ENCODE measurements around the gene SERPINA6. TPM values are rescaled to one million over a fixed set of nuclear protein-coding genes. Genes with fewer than 3 reads are reported as not detected.

Gene SERPINA6
- total RNA-seq, 1 experiment from 2014 or later = not detected

GRCh38 chr14:94362614-94363133 lies 39.5 kb upstream of the SERPINA6 start:
- ChIA-PET CTCF (no interaction called here), POLR2A (no interaction called here)
- Mint-ChIP-seq H3K4me1 (ENCODE audit: insufficient read depth, unreplicated experiment) (peaks cover 15% of the 10 kb centered on the region), H3K27me3 (ENCODE audit: insufficient read depth, unreplicated experiment) (no peaks in the 10 kb centered on the region), H3K27ac (ENCODE audit: low read depth, unreplicated experiment) (no peak overlapping the region), H3K9me3 (ENCODE audit: unreplicated experiment) (no peaks in the 10 kb centered on the region), H3K36me3 (ENCODE audit: insufficient read depth, unreplicated experiment) (no peaks in the 10 kb centered on the region), H3K4me3 (ENCODE audit: unreplicated experiment) (no peak overlapping the region)
- DNase-seq (ENCODE audit: unreplicated experiment) = no peak
- no TSS peak for BruUV-seq (replicated peaks)
- intact Hi-C loops (cut with micrococcal nuclease) = no loop called here
- TF ChIP-seq CTCF (IDR thresholded peaks at IDR 0.05; ENCODE audit: unreplicated experiment) = no peak

- peaks cover 17% of the 10 kb centered on the region for H3K4me1 Mint-ChIP-seq (ENCODE audit: insufficient read depth, unreplicated experiment)
- no TSS peak for BruUV-seq (replicated peaks)
- POLR2A ChIA-PET = no interaction called here
Measured at GRCh38 chr14:94361682-94362081, 38.5 kb upstream of the SERPINA6 start.

GRCh38 chr14:94360945-94361565 lies 37.9 kb upstream of the SERPINA6 start:
- no peaks in the 10 kb centered on the region for H3K27me3 Mint-ChIP-seq (ENCODE audit: insufficient read depth, unreplicated experiment)
- no peak overlapping the region for H3K27ac Mint-ChIP-seq (ENCODE audit: low read depth, unreplicated experiment)
- no peak for TF ChIP-seq CTCF (IDR thresholded peaks at IDR 0.05; ENCODE audit: unreplicated experiment)
- no peak overlapping the region for H3K4me3 Mint-ChIP-seq (ENCODE audit: unreplicated experiment)
- no peaks in the 10 kb centered on the region for H3K9me3 Mint-ChIP-seq (ENCODE audit: unreplicated experiment)
- peaks cover 17% of the 10 kb centered on the region for H3K4me1 Mint-ChIP-seq (ENCODE audit: insufficient read depth, unreplicated experiment)
- H3K36me3 Mint-ChIP-seq (ENCODE audit: insufficient read depth, unreplicated experiment) = no peaks in the 10 kb centered on the region
- DNase-seq (ENCODE audit: unreplicated experiment) = no peak
- ChIA-PET CTCF (no interaction called here), POLR2A (no interaction called here)
- intact Hi-C loops (cut with micrococcal nuclease) = no loop called here
- no TSS peak for BruUV-seq (replicated peaks)

More at GRCh38 chr14:94361682-94362081, 38.5 kb upstream of the SERPINA6 start:
- intact Hi-C loops (cut with micrococcal nuclease) = no loop called here
- DNase-seq (ENCODE audit: unreplicated experiment) = no peak
- CTCF ChIA-PET = no interaction called here
- H3K27ac Mint-ChIP-seq (ENCODE audit: low read depth, unreplicated experiment) = no peak overlapping the region
- no peak for TF ChIP-seq CTCF (IDR thresholded peaks at IDR 0.05; ENCODE audit: unreplicated experiment)
- no peak overlapping the region for H3K4me3 Mint-ChIP-seq (ENCODE audit: unreplicated experiment)
- no peaks in the 10 kb centered on the region for H3K27me3 Mint-ChIP-seq (ENCODE audit: insufficient read depth, unreplicated experiment)
- H3K36me3 Mint-ChIP-seq (ENCODE audit: insufficient read depth, unreplicated experiment) = no peaks in the 10 kb centered on the region
- no peaks in the 10 kb centered on the region for H3K9me3 Mint-ChIP-seq (ENCODE audit: unreplicated experiment)

GRCh38 chr14:94357166-94357565 lies 34.0 kb upstream of the SERPINA6 start:
- TF ChIP-seq CTCF (IDR thresholded peaks at IDR 0.05; ENCODE audit: unreplicated experiment) = no peak
- peaks cover 17% of the 10 kb centered on the region for H3K4me1 Mint-ChIP-seq (ENCODE audit: insufficient read depth, unreplicated experiment)
- no peak for DNase-seq (ENCODE audit: unreplicated experiment)
- no peak overlapping the region for H3K4me3 Mint-ChIP-seq (ENCODE audit: unreplicated experiment)
- no peak overlapping the region for H3K27ac Mint-ChIP-seq (ENCODE audit: low read depth, unreplicated experiment)
- no peaks in the 10 kb centered on the region for H3K27me3 Mint-ChIP-seq (ENCODE audit: insufficient read depth, unreplicated experiment)
- ChIA-PET CTCF (interaction anchor here (0.7 to 1.3 kb wide), 2 partner anchors 129 to 725 kb away, joined by 3 to 4 read pairs; no protein-coding TSS in a partner anchor), POLR2A (interaction anchor here (1.1 to 1.3 kb wide), 2 partner anchors 10 to 11 kb away, joined by 3 to 4 read pairs; no protein-coding TSS in a partner anchor)
- no TSS peak for BruUV-seq (replicated peaks)
- intact Hi-C loops (cut with micrococcal nuclease) = no loop called here
- H3K9me3 Mint-ChIP-seq (ENCODE audit: unreplicated experiment) = peaks cover 4% of the 10 kb centered on the region
- H3K36me3 Mint-ChIP-seq (ENCODE audit: insufficient read depth, unreplicated experiment) = no peaks in the 10 kb centered on the region

All from MCF 10A (cell line).